Neural cell (in vitro differentiated cells): ENCODE data around the gene COPA. TPM values are rescaled to one million over a fixed set of nuclear protein-coding genes. Genes with fewer than 3 reads are reported as not detected.

Experiments
- H2AFZ ChIP-seq: fragments of 200-600, 300-800 bp; sonication (generic), shearing (Covaris generic); 2 replicates; pipeline ENCODE4 v1.6.0; 2014; ENCODE audit warnings: low read depth, mild to moderate bottlenecking, antibody characterized with exemption, low read length, moderate library complexity
- H3F3A ChIP-seq: fragments of 200-600 bp; shearing (Covaris generic); 2 replicates; pipeline ENCODE4 v1.6.1; 2016; ENCODE audit warnings: mild to moderate bottlenecking, moderate library complexity, mixed read lengths, antibody characterized with exemption, low read length; ENCODE audit not compliant: insufficient read depth, poor library complexity, severe bottlenecking
- H3K27ac ChIP-seq: fragments of 200-600, 300-800 bp; sonication (generic), shearing (Covaris generic); 2 replicates; pipeline ENCODE4 v1.5.1; 2014; ENCODE audit warnings: mild to moderate bottlenecking, low read length, moderate library complexity
- H3K27me3 ChIP-seq: fragments of 300-800, 200-600 bp; sonication (generic), shearing (Covaris generic); 2 replicates; pipeline ENCODE4 v1.6.0; 2014; ENCODE audit warnings: mild to moderate bottlenecking, low read depth, low read length, moderate library complexity; ENCODE audit not compliant: insufficient read depth
- H3K36me3 ChIP-seq: fragments of 300-800, 200-600 bp; sonication (generic), shearing (Covaris generic); 2 replicates; pipeline ENCODE4 v1.5.1; 2014; ENCODE audit warnings: mild to moderate bottlenecking, antibody characterized with exemption, low read length, moderate library complexity; ENCODE audit not compliant: insufficient read depth
- H3K4me2 ChIP-seq: fragments of 300-800, 200-600 bp; sonication (generic), shearing (Covaris generic); 2 replicates; pipeline ENCODE4 v1.6.0; 2014; ENCODE audit warnings: mild to moderate bottlenecking, low read length
- H3K4me3 ChIP-seq: fragments of 300-800, 200-600 bp; sonication (generic), shearing (Covaris generic); 2 replicates; pipeline ENCODE4 v1.5.1; 2014; ENCODE audit warnings: mild to moderate bottlenecking, low read length, moderate library complexity
- H3K79me2 ChIP-seq: fragments of 200-600 bp; shearing (Covaris generic); replicated peaks from 2 replicates; pipeline ENCODE4 v1.6.0; 2014; ENCODE audit warnings: mild to moderate bottlenecking, low read length, moderate library complexity; ENCODE audit not compliant: insufficient read depth
- H3K9ac ChIP-seq: fragments of 300-800, 200-600 bp; sonication (generic), shearing (Covaris generic); 2 replicates; pipeline ENCODE4 v1.6.1; 2016; ENCODE audit warnings: mild to moderate bottlenecking, low read length, mixed read lengths
- H3K9me2 ChIP-seq: fragments of 200-600 bp; shearing (Covaris generic); 2 replicates; pipeline ENCODE4 v1.6.1; 2016; ENCODE audit warnings: mild to moderate bottlenecking, low read length, mixed read lengths; ENCODE audit not compliant: insufficient read depth
- H3K9me3 ChIP-seq: fragments of 200-600, 300-800 bp; sonication (generic), shearing (Covaris generic); 2 replicates; pipeline ENCODE4 v1.6.1; 2016; ENCODE audit warnings: mild to moderate bottlenecking, mixed run types, low read length, moderate library complexity, mixed read lengths
- H4K20me1 ChIP-seq: fragments of 200-600 bp; shearing (Covaris generic); 2 replicates; pipeline ENCODE4 v1.6.1; 2016; ENCODE audit warnings: mild to moderate bottlenecking, mixed run types; ENCODE audit not compliant: insufficient read depth
- CTCF ChIP-seq: fragments of 450-650 bp; IDR thresholded peaks from 2 replicates; pipeline ENCODE4 v1.5.1; 2014; ENCODE audit warnings: antibody characterized with exemption, mild to moderate bottlenecking, moderate library complexity; ENCODE audit not compliant: poor library complexity, severe bottlenecking
- EP300 ChIP-seq: fragments of 450-650 bp; conservative IDR thresholded peaks from 2 replicates; pipeline ENCODE4 v1.6.1; 2014; ENCODE audit warnings: antibody characterized with exemption, mild to moderate bottlenecking, moderate library complexity; ENCODE audit not compliant: poor library complexity, severe bottlenecking
- EZH2 ChIP-seq: fragments of 200-600, 300-800 bp; shearing (Covaris generic), sonication (generic); IDR thresholded peaks from 2 replicates; pipeline ENCODE4 v1.6.1; 2014; ENCODE audit warnings: antibody characterized with exemption, low read length, borderline replicate concordance, mild to moderate bottlenecking; ENCODE audit not compliant: insufficient read depth, poor library complexity, severe bottlenecking
- MXI1 ChIP-seq: fragments of 450-650 bp; conservative IDR thresholded peaks from 2 replicates; pipeline ENCODE4 v1.6.1; 2014; ENCODE audit warnings: antibody characterized with exemption, mild to moderate bottlenecking; ENCODE audit not compliant: poor library complexity, severe bottlenecking
- POLR2AphosphoS5 ChIP-seq: IDR thresholded peaks from 2 replicates; pipeline ENCODE4 v1.6.1; 2012
- RAD21 ChIP-seq: fragments of 450-650 bp; conservative IDR thresholded peaks from 2 replicates; pipeline ENCODE4 v1.6.1; 2014; ENCODE audit warnings: antibody characterized with exemption, mild to moderate bottlenecking, moderate library complexity
- REST ChIP-seq: IDR thresholded peaks from 2 replicates; pipeline ENCODE4 v1.6.1; 2012; ENCODE audit warnings: borderline replicate concordance
- SMC3 ChIP-seq: fragments of 450-650 bp; conservative IDR thresholded peaks from 2 replicates; pipeline ENCODE4 v1.6.1; 2014; ENCODE audit warnings: antibody characterized with exemption, mild to moderate bottlenecking, moderate library complexity; ENCODE audit not compliant: poor library complexity
- TAF1 ChIP-seq: IDR thresholded peaks from 2 replicates; pipeline ENCODE4 v1.6.1; 2012; ENCODE audit warnings: low read depth
- polyA plus RNA-seq: library from polyadenylated mRNA; depleted of rRNA; stranded (reverse); fragments of >200 nt; gene quantifications from 2 replicates; pipeline ENCODE4 v1.2.3, GENCODE V29; 2014
- small RNA-seq, 3 experiments: library from RNA; depleted of rRNA; stranded (forward); fragments of <200 nt; gene quantifications; one replicate each; pipeline ENCODE3, GENCODE V24; 2012

The COPA gene
- polyA plus RNA-seq, 1 donor from 2014 or later = 75.0 TPM

GRCh38 chr1:160239582-160240299 lies 103.3 kb downstream of the COPA start:
- Histone ChIP-seq H3K4me2 (no peak overlapping the region), H3K9ac (no peak overlapping the region), H3K9me3 (no peaks in the 10 kb centered on the region), H3K9me2 (no peaks in the 10 kb centered on the region), H3K4me3 (no peak overlapping the region), H3K36me3 (peaks cover 11% of the 10 kb centered on the region), H3F3A (no peaks in the 10 kb centered on the region), H4K20me1 (no peaks in the 10 kb centered on the region), H3K27me3 (no peaks in the 10 kb centered on the region), H2AFZ (no peak overlapping the region), H3K79me2 (peaks cover 9% of the 10 kb centered on the region), H3K27ac (no peak overlapping the region)
- no peak for TF ChIP-seq CTCF
- TF ChIP-seq EP300 = no peak
- TF ChIP-seq RAD21 = no peak
- TF ChIP-seq TAF1 = no peak
- TF ChIP-seq SMC3 = no peak
- no peak for TF ChIP-seq POLR2AphosphoS5
- no peak for TF ChIP-seq EZH2
- no peak for TF ChIP-seq MXI1
- TF ChIP-seq REST = no peak

Small RNA genes within 50 kb of the gene (small RNA-seq; reads per million reads assigned to genes)
- gene RF00019 (0 to 1.2 (median 0) reads per million in 3 experiments), gene RNU4-42P (0 reads per million in 3 experiments)

Other genes with a start within 250 kb of the COPA start
- 26.9 and 27.3 TPM in 2 replicates for gene IGSF8, start 244.6 kb downstream of the COPA start, polyA plus RNA-seq
- gene ATP1A2, start 227.5 kb downstream of the COPA start, polyA plus RNA-seq = 0.12 and 0.14 TPM in 2 replicates
- not detected in 2 replicates for gene ATP1A4, start 191.6 kb downstream of the COPA start, polyA plus RNA-seq
- gene CASQ1, start 152.7 kb downstream of the COPA start, polyA plus RNA-seq = not detected in 2 replicates
- gene PEA15, start 137.9 kb downstream of the COPA start, polyA plus RNA-seq = 46.4 and 51.9 TPM in 2 replicates
- 153 TPM in 2 replicates for gene DCAF8, start 80.7 kb downstream of the COPA start, polyA plus RNA-seq
- 37.7 and 51.6 TPM in 2 replicates for gene PEX19, start 58.1 kb downstream of the COPA start, polyA plus RNA-seq
- 21.0 and 26.8 TPM in 2 replicates for gene NCSTN, start 133 bp upstream of the COPA start, polyA plus RNA-seq
- 0.11 and 0.90 TPM in 2 replicates for gene NHLH1, start 23.8 kb upstream of the COPA start, polyA plus RNA-seq
- gene VANGL2, start 57.3 kb upstream of the COPA start, polyA plus RNA-seq = 22.6 and 34.0 TPM in 2 replicates
- not detected in 2 replicates for gene SLAMF6, start 180.0 kb upstream of the COPA start, polyA plus RNA-seq
- not detected in 2 replicates for gene CD84, start 236.2 kb upstream of the COPA start, polyA plus RNA-seq